NCI-H748 treated with DMSO at 0.1 percent for 48 hours (cell line): ENCODE results near the gene CD177.
"Not testable (repeated sequence)": the region's sequence is repeated elsewhere in the genome, so short reads cannot be mapped to it uniquely, and the experiment has no call there.

ENCODE experiments used
- DNase-seq: peaks from one replicate; lab custom pipeline; 2025; lab: John Stamatoyannopoulos, UW

The CD177 gene

GRCh38 chr19:43380771-43381386 lies 27.4 kb downstream of the CD177 start:
- peak; percentile 13 for DNase-seq

GRCh38 chr19:43382586-43383216 lies 29.2 kb downstream of the CD177 start:
- not testable (repeated sequence) for DNase-seq

- peak; percentile 64 for DNase-seq
Observed at GRCh38 chr19:43383254-43383653, 29.8 kb downstream of the CD177 start.

DNA sequence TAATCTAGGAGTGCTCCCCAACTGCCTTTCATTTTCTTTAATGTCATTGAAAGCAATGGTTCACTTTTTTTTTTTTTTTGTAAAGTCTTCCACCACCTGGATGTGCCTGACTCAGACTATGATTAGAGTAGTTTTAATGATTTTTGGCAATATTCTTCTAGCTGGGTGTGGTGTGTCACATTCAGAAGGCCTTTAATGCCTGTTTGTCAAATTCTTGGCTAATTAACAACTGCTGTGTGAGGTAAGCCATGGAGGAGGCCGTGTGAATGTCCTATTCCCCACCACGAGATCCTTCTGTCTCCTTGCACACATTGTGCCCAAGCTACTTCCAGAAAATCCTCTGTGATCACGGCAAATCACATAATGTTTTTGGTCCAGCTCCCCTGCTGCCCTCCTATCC lies 30.3 kb downstream of the CD177 start:
- not testable (repeated sequence) for DNase-seq

- DNase-seq, result peak; percentile 98
Observed at GRCh38 chr19:43390903-43391551, 37.5 kb downstream of the CD177 start.

DNA sequence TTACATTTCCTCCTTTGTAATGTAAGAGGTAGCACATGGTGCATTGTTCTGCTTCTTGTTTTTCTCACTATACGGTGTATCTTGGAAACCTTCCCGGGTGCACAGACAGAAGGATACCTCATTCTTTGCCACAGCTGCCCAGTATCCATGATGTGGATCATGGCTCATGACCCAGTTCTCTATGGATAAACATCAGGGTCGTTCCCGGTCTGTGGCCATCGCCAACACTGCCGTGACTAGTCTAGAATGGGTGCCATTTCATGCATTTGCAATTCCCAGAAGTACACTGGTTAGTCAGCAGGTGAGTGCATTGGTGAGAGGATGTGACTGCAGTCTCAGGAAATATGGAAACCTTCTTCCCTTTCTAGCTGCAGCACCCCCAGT lies 38.1 kb downstream of the CD177 start:
- peak; percentile 29 for DNase-seq

DNA sequence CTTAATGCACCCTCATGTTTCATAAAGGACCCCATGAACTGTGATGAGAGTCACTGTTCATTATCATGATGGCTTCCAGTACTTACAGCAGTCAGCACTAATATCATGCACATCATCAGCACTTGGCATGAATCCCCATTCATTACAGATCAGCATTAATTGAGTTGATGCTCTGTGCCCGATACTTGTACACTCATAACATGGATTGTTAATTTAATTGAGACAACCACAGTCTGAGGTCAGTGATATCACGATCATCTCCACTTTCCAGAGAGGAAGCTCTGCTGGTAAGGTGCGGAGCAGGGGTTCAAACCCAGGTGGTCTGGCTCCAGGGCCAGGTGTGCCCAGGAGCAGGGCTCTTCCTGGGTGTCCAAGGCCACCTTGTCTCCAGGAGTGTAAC lies 40.0 kb downstream of the CD177 start:
- DNase-seq, result not testable (repeated sequence)

GRCh38 chr19:43395561-43395960 lies 42.1 kb downstream of the CD177 start:
- DNase-seq, result peak; percentile 24

- DNase-seq, result no peak
Observed at GRCh38 chr19:43406297-43406696, 52.8 kb downstream of the CD177 start.

GRCh38 chr19:43407416-43408005 lies 54.0 kb downstream of the CD177 start:
- no peak for DNase-seq

DNA sequence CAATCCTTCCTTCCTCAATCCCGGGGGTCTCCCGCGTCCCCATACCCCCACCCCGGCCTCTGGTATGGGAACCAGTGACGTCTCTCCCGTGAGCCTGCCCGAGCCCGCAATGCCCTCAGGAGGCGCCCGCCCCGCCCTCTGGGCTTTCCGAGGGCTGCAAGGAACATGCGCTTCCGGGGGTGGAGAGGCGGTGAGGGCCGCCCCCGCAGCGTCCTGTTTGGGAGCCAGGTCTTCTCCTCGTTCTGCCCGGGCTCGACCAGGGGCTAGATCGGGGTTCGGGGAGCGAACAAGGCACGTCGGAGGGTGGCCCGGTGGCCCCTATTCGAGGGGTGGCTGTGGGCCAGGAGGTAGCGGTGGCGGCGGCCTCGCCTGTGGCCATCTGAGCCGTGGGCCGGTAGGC lies 54.6 kb downstream of the CD177 start:
- no peak for DNase-seq

DNA sequence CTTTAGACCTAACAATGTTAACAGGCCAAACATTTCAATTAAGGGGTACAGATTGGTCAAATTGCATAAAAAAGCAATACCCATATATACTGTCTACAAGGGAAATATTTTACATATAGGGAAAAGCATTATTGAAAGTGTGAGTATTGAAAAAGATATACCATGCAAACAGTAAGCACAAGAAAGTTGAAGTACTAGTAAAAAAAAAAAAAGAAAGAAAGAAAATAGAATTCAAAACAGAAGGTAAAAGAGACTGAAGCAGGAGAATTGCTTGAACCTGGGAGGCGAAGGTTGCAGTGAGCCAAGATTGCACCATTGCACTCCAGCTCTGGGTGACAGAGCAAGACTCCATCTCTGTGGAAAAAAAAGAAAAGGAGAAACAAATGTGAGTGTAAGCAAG lies 55.9 kb downstream of the CD177 start:
- DNase-seq, result no peak

GRCh38 chr19:43412441-43412840 lies 59.0 kb downstream of the CD177 start:
- DNase-seq, result no peak
